ENCODE data around the gene GABRG2. TPM values are rescaled to one million over a fixed set of nuclear protein-coding genes. Genes with fewer than 3 reads are reported as not detected.

Gene GABRG2
- total and polyA plus RNA-seq, 4 donors: not detected

- WGBS, 2 donors: 89 to 92% methylated on average over 1 of the region's 1 CpG
- no peak for ATAC-seq (ENCODE audit: low FRiP score)
- Histone ChIP-seq H3K27me3 (ENCODE audit: control insufficient read depth in 1 of 2, insufficient read depth in 2 of 2, low read length in 1 of 2) (no peaks in the 10 kb centered on the region), H3K9me3 (ENCODE audit: control insufficient read depth, low read length) (no peaks in the 10 kb centered on the region), H3K36me3 (ENCODE audit: control insufficient read depth in 1 of 2, insufficient read depth in 2 of 2, low read length in 1 of 2) (no peaks in the 10 kb centered on the region), H3K27ac (ENCODE audit: low read depth in 1 of 2, low read length in 2 of 2) (no peak overlapping the region), H3K4me3 (ENCODE audit: low read length in 2 of 2) (no peak overlapping the region), H3K4me1 (ENCODE audit: control insufficient read depth in 1 of 2, insufficient read depth in 2 of 2, low read length in 2 of 2) (no peaks in the 10 kb centered on the region)
- DNase-seq: no peak
- intact Hi-C loops (cut with DNase I): no loop called here
Observed at GRCh38 chr5:162154242-162154641, 86.7 kb downstream of the GABRG2 start.

- no peak overlapping the region for H3K4me3 ChIP-seq (ENCODE audit: low read length in 2 of 2)
- no peaks in the 10 kb centered on the region for H3K4me1 ChIP-seq (ENCODE audit: control insufficient read depth in 1 of 2, insufficient read depth in 2 of 2, low read length in 2 of 2)
- DNase-seq (no peak), ATAC-seq (ENCODE audit: low FRiP score) (no peak)
- H3K9me3 ChIP-seq (ENCODE audit: control insufficient read depth, low read length): peaks cover 6% of the 10 kb centered on the region
- H3K27me3 ChIP-seq (ENCODE audit: control insufficient read depth in 1 of 2, insufficient read depth in 2 of 2, low read length in 1 of 2): no peaks in the 10 kb centered on the region
- H3K36me3 ChIP-seq (ENCODE audit: control insufficient read depth in 1 of 2, insufficient read depth in 2 of 2, low read length in 1 of 2): no peaks in the 10 kb centered on the region
- H3K27ac ChIP-seq (ENCODE audit: low read depth in 1 of 2, low read length in 2 of 2): no peak overlapping the region
- 32 to 45% methylated on average over 2 of the region's 2 CpGs for WGBS, 2 donors
- intact Hi-C loops (cut with DNase I): no loop called here
Observed at GRCh38 chr5:162160401-162160800, 92.8 kb downstream of the GABRG2 start.

GRCh38 chr5:162163663-162164062, 96.1 kb downstream of the GABRG2 start:
- ATAC-seq (ENCODE audit: low FRiP score): no peak
- peaks cover 7% of the 10 kb centered on the region for H3K9me3 ChIP-seq (ENCODE audit: control insufficient read depth, low read length)

GRCh38 chr5:162174358-162174974, 106.9 kb downstream of the GABRG2 start:
- DNase-seq (no peak), ATAC-seq (ENCODE audit: low FRiP score) (no peak)
- 65 to 69% methylated on average over 6 of the region's 6 CpGs for WGBS, 2 donors
- intact Hi-C loops (cut with DNase I): no loop called here
- no peak overlapping the region for H3K27ac ChIP-seq (ENCODE audit: low read depth in 1 of 2, low read length in 2 of 2)
- H3K4me3 ChIP-seq (ENCODE audit: low read length in 2 of 2): no peak overlapping the region
- no peaks in the 10 kb centered on the region for H3K9me3 ChIP-seq (ENCODE audit: control insufficient read depth, low read length)
- H3K27me3 ChIP-seq (ENCODE audit: control insufficient read depth in 1 of 2, insufficient read depth in 2 of 2, low read length in 1 of 2): no peaks in the 10 kb centered on the region
- no peaks in the 10 kb centered on the region for H3K36me3 ChIP-seq (ENCODE audit: control insufficient read depth in 1 of 2, insufficient read depth in 2 of 2, low read length in 1 of 2)
- H3K4me1 ChIP-seq (ENCODE audit: control insufficient read depth in 1 of 2, insufficient read depth in 2 of 2, low read length in 2 of 2): no peaks in the 10 kb centered on the region

More at GRCh38 chr5:162163663-162164062, 96.1 kb downstream of the GABRG2 start:
- peak in 1 of 2 donors; percentile 18 for DNase-seq
- no peaks in the 10 kb centered on the region for H3K36me3 ChIP-seq (ENCODE audit: control insufficient read depth in 1 of 2, insufficient read depth in 2 of 2, low read length in 1 of 2)
- H3K27ac ChIP-seq (ENCODE audit: low read depth in 1 of 2, low read length in 2 of 2): no peak overlapping the region
- no peaks in the 10 kb centered on the region for H3K27me3 ChIP-seq (ENCODE audit: control insufficient read depth in 1 of 2, insufficient read depth in 2 of 2, low read length in 1 of 2)
- intact Hi-C loops (cut with DNase I): no loop called here
- no peaks in the 10 kb centered on the region for H3K4me1 ChIP-seq (ENCODE audit: control insufficient read depth in 1 of 2, insufficient read depth in 2 of 2, low read length in 2 of 2)
- H3K4me3 ChIP-seq (ENCODE audit: low read length in 2 of 2): no peak overlapping the region
- 65 to 67% methylated on average over 6 of the region's 6 CpGs for WGBS, 2 donors

GRCh38 chr5:162187371-162187770, 119.8 kb downstream of the GABRG2 start:
- intact Hi-C loops (cut with DNase I): no loop called here
- Histone ChIP-seq H3K9me3 (ENCODE audit: control insufficient read depth, low read length) (no peaks in the 10 kb centered on the region), H3K27ac (ENCODE audit: low read depth in 1 of 2, low read length in 2 of 2) (no peak overlapping the region), H3K27me3 (ENCODE audit: control insufficient read depth in 1 of 2, insufficient read depth in 2 of 2, low read length in 1 of 2) (no peaks in the 10 kb centered on the region), H3K4me3 (ENCODE audit: low read length in 2 of 2) (no peak overlapping the region), H3K4me1 (ENCODE audit: control insufficient read depth in 1 of 2, insufficient read depth in 2 of 2, low read length in 2 of 2) (no peaks in the 10 kb centered on the region), H3K36me3 (ENCODE audit: control insufficient read depth in 1 of 2, insufficient read depth in 2 of 2, low read length in 1 of 2) (no peaks in the 10 kb centered on the region)
- no peak for DNase-seq
- 77 to 82% methylated on average over 1 of the region's 1 CpG for WGBS, 2 donors
- no peak for ATAC-seq (ENCODE audit: low FRiP score)

GRCh38 chr5:162189719-162190118, 122.1 kb downstream of the GABRG2 start:
- no peak for ATAC-seq (ENCODE audit: low FRiP score)
- no peaks in the 10 kb centered on the region for H3K36me3 ChIP-seq (ENCODE audit: control insufficient read depth in 1 of 2, insufficient read depth in 2 of 2, low read length in 1 of 2)
- no peak for DNase-seq
- no peak overlapping the region for H3K27ac ChIP-seq (ENCODE audit: low read depth in 1 of 2, low read length in 2 of 2)
- H3K27me3 ChIP-seq (ENCODE audit: control insufficient read depth in 1 of 2, insufficient read depth in 2 of 2, low read length in 1 of 2): no peaks in the 10 kb centered on the region
- no peaks in the 10 kb centered on the region for H3K9me3 ChIP-seq (ENCODE audit: control insufficient read depth, low read length)
- H3K4me3 ChIP-seq (ENCODE audit: low read length in 2 of 2): no peak overlapping the region
- intact Hi-C loops (cut with DNase I): no loop called here
- no peaks in the 10 kb centered on the region for H3K4me1 ChIP-seq (ENCODE audit: control insufficient read depth in 1 of 2, insufficient read depth in 2 of 2, low read length in 2 of 2)
- 83 to 93% methylated on average over 5 of the region's 5 CpGs for WGBS, 2 donors

- no peak for DNase-seq
- Histone ChIP-seq H3K36me3 (ENCODE audit: control insufficient read depth in 1 of 2, insufficient read depth in 2 of 2, low read length in 1 of 2) (no peaks in the 10 kb centered on the region), H3K27me3 (ENCODE audit: control insufficient read depth in 1 of 2, insufficient read depth in 2 of 2, low read length in 1 of 2) (no peaks in the 10 kb centered on the region), H3K4me3 (ENCODE audit: low read length in 2 of 2) (no peak overlapping the region), H3K4me1 (ENCODE audit: control insufficient read depth in 1 of 2, insufficient read depth in 2 of 2, low read length in 2 of 2) (no peaks in the 10 kb centered on the region), H3K27ac (ENCODE audit: low read depth in 1 of 2, low read length in 2 of 2) (no peak overlapping the region), H3K9me3 (ENCODE audit: control insufficient read depth, low read length) (no peaks in the 10 kb centered on the region)
- no peak for ATAC-seq (ENCODE audit: low FRiP score)
- 80 to 83% methylated on average over 6 of the region's 6 CpGs for whole genome bisulfite sequencing, 2 donors
- intact Hi-C loops (cut with DNase I): no loop called here
Observed at GRCh38 chr5:162193012-162193411, 125.4 kb downstream of the GABRG2 start.

GRCh38 chr5:162196351-162196750, 128.8 kb downstream of the GABRG2 start:
- Histone ChIP-seq H3K36me3 (ENCODE audit: control insufficient read depth in 1 of 2, insufficient read depth in 2 of 2, low read length in 1 of 2) (no peaks in the 10 kb centered on the region), H3K4me1 (ENCODE audit: control insufficient read depth in 1 of 2, insufficient read depth in 2 of 2, low read length in 2 of 2) (no peaks in the 10 kb centered on the region), H3K27ac (ENCODE audit: low read depth in 1 of 2, low read length in 2 of 2) (no peak overlapping the region), H3K9me3 (ENCODE audit: control insufficient read depth, low read length) (no peaks in the 10 kb centered on the region), H3K27me3 (ENCODE audit: control insufficient read depth in 1 of 2, insufficient read depth in 2 of 2, low read length in 1 of 2) (no peaks in the 10 kb centered on the region), H3K4me3 (ENCODE audit: low read length in 2 of 2) (no peak overlapping the region)
- DNase-seq (no peak), ATAC-seq (ENCODE audit: low FRiP score) (no peak)
- intact Hi-C loops (cut with DNase I): no loop called here
- 45 to 57% methylated on average over 1 of the region's 1 CpG for WGBS, 2 donors

DNA sequence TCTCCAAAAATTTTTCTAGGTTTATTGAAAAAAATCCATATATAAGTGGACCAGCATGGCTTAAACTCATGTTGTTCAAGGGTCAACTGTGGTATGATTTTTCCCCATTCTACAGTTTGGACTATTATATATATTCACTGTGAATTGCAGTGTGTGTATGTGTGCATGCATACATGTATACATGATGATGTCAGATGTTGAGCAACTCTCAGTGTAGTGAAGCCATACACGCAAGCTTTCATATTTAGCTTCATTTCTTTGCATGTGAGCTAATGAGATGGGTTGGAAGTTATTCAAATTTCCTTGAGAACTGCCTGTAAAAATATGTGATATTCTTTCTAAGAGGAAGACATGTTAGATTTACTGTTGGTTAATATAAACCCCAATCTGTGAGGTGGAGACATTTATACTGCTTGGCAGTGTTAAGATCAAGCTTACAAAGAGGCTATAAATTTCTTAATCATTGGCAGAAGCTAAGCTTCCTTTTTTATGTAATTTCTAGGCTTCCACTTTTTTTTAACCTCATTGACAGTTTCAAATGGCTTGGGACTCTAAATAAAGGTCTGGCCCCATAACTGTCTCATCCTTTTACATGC, 134.8 kb downstream of the GABRG2 start:
- DNase-seq: no peak
- Histone ChIP-seq H3K4me1 (ENCODE audit: control insufficient read depth in 1 of 2, insufficient read depth in 2 of 2, low read length in 2 of 2) (no peaks in the 10 kb centered on the region), H3K9me3 (ENCODE audit: control insufficient read depth, low read length) (no peaks in the 10 kb centered on the region), H3K36me3 (ENCODE audit: control insufficient read depth in 1 of 2, insufficient read depth in 2 of 2, low read length in 1 of 2) (no peaks in the 10 kb centered on the region), H3K27ac (ENCODE audit: low read depth in 1 of 2, low read length in 2 of 2) (no peak overlapping the region), H3K27me3 (ENCODE audit: control insufficient read depth in 1 of 2, insufficient read depth in 2 of 2, low read length in 1 of 2) (no peaks in the 10 kb centered on the region), H3K4me3 (ENCODE audit: low read length in 2 of 2) (no peak overlapping the region)
- 74 to 81% methylated on average over 1 of the region's 1 CpG for WGBS, 2 donors
- no peak for ATAC-seq (ENCODE audit: low FRiP score)
- intact Hi-C loops (cut with DNase I): no loop called here

All from aorta (tissue), 5 donors.